AG04449 (cell line): ENCODE results near the gene ACBD4.

Experiments
- CTCF ChIA-PET: fragments of 350-600 bp; formaldehyde crosslinking; extraction: SDS; loops from one replicate; lab custom pipeline; 2021; ENCODE audit warnings: antibody characterized with exemption; lab: Yijun Ruan, JAX
- POLR2A ChIA-PET: fragments of 400-600, 350-600 bp; formaldehyde crosslinking; extraction: SDS; loops from one replicate; lab custom pipeline; 2020; ENCODE audit warnings: antibody characterized with exemption, inconsistent platforms; lab: Yijun Ruan, JAX
- DNase-seq: peaks from one replicate; pipeline ENCODE4 v3.0.0-alpha.2; 2010; ENCODE audit warnings: low read depth, low spot score
- H3K4me3 ChIP-seq: 2 replicates; pipeline ENCODE4 v1.5.1; 2011; ENCODE audit warnings: low read depth, mild to moderate bottlenecking, control low read depth, low read length
- CTCF ChIP-seq: IDR thresholded peaks from one replicate; pipeline ENCODE4 v1.5.1; 2011; ENCODE audit warnings: mild to moderate bottlenecking, moderate library complexity, low read length, control low read depth, inconsistent platforms; ENCODE audit not compliant: insufficient read depth; ENCODE audit errors: missing control alignments

The ACBD4 gene

DNA sequence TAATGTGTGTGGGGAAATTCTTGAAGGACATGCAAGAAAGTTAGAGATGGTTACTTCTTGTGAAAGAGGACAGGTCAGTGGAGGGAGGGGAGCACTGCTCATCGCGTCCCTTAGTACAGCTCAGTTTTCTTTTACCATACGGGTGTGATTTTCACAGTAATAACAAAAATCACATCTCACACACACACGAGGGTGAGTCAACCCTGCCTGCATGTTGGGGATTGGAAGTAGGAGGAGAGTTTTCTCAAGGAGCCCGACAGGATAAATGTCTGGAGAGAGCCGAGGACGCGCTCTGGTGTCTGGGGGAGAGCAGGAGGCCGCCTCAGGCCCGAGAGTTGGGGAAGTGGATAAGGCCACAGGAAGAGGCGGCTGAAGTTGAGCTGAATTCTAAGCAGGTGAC, 19.6 kb upstream of the ACBD4 start:
- TF ChIP-seq CTCF: no peak
- no peak for DNase-seq
- POLR2A ChIA-PET: no interaction called here
- CTCF ChIA-PET: interaction anchor here (0.6 to 11.9 kb wide), 7 partner anchors 11 to 96 kb away, joined by 3 to 123 read pairs (median 4); partner anchors contain the start of gene ACBD4
- H3K4me3 ChIP-seq: no peak overlapping the region

- no peak for TF ChIP-seq CTCF
- H3K4me3 ChIP-seq: no peak overlapping the region
- ChIA-PET POLR2A (no interaction called here), CTCF (interaction anchor here (0.6 to 11.9 kb wide), 7 partner anchors 11 to 97 kb away, joined by 3 to 123 read pairs (median 8); partner anchors contain the start of genes ACBD4 and PLCD3)
- no peak for DNase-seq
These were observed 19.0 kb upstream of the ACBD4 start for GRCh38 chr17:45116434-45117016.

DNA sequence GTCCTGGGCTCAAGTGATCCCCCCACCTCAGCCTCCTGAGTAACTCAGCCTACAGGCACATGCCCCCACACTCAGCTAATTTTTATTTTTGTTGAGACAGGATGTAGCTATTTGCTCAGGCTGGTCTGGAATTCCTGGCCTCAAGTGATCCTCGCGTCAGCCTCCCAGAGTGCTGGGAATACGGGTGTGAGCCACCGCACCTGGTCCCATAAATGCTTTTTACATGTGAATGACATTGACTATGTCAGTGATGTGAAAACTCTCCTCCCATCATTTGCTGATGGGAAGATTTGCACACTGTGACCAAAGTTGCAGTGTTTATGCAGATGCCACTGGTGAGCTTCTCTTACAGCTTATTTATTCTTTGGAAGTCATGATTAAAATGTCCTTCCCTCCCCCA, 18.2 kb upstream of the ACBD4 start:
- H3K4me3 ChIP-seq: no peak overlapping the region
- POLR2A ChIA-PET: interaction anchor here (0.5 kb wide), 1 partner anchor 36 kb away, joined by 5 read pairs; no protein-coding TSS in a partner anchor
- no peak for DNase-seq
- CTCF ChIA-PET: interaction anchor here (1.5 to 11.9 kb wide), 6 partner anchors 8 to 21 kb away, joined by 4 to 123 read pairs (median 18); partner anchors contain the start of genes ACBD4 and PLCD3
- no peak for TF ChIP-seq CTCF

GRCh38 chr17:45117848-45118646, 17.4 kb upstream of the ACBD4 start:
- H3K4me3 ChIP-seq: no peak overlapping the region
- no peak for DNase-seq
- TF ChIP-seq CTCF: no peak
- POLR2A ChIA-PET: interaction anchor here (0.5 kb wide), 1 partner anchor 36 kb away, joined by 5 read pairs; no protein-coding TSS in a partner anchor
- CTCF ChIA-PET: interaction anchor here (1.5 to 11.9 kb wide), 6 partner anchors 9 to 22 kb away, joined by 4 to 123 read pairs (median 18); partner anchors contain the start of genes ACBD4 and PLCD3

GRCh38 chr17:45118691-45119090, 16.8 kb upstream of the ACBD4 start:
- no peak overlapping the region for H3K4me3 ChIP-seq
- no peak for TF ChIP-seq CTCF
- no peak for DNase-seq
- ChIA-PET POLR2A (interaction anchor here (1.1 kb wide), 1 partner anchor 10 kb away, joined by 3 read pairs; no protein-coding TSS in a partner anchor), CTCF (interaction anchor here (0.9 to 11.9 kb wide), 7 partner anchors 9 to 198 kb away, joined by 3 to 123 read pairs (median 12); partner anchors contain the start of genes ACBD4 and PLCD3)
